Endodermal cell (in vitro differentiated cells): ENCODE measurements around the gene C12orf57. TPM values are rescaled to one million over a fixed set of nuclear protein-coding genes. Genes with fewer than 3 reads are reported as not detected.
A peak's percentile ranks its signal among the peaks of the same experiment; 100 is the strongest.

Experiments
- DNase-seq: peaks from one replicate; pipeline ENCODE4 v3.0.0-alpha.2; 2017
- H3K27ac ChIP-seq: 2 replicates; pipeline ENCODE4 v1.5.1; 2013; ENCODE audit warnings: mild to moderate bottlenecking, low read depth, low read length, moderate library complexity
- H3K27me3 ChIP-seq: 2 replicates; pipeline ENCODE4 v1.6.1; 2013; ENCODE audit warnings: mild to moderate bottlenecking, low read length, moderate library complexity; ENCODE audit not compliant: insufficient read depth, control insufficient read depth, poor library complexity, severe bottlenecking
- H3K36me3 ChIP-seq: 2 replicates; pipeline ENCODE4 v1.7.0; 2013; ENCODE audit warnings: mild to moderate bottlenecking, low read length, moderate library complexity; ENCODE audit not compliant: control insufficient read depth, insufficient read depth
- H3K4me1 ChIP-seq: one replicate; pipeline ENCODE4 v1.7.0; 2013; ENCODE audit warnings: low read length; ENCODE audit not compliant: control insufficient read depth, insufficient read depth
- H3K4me3 ChIP-seq: 2 replicates; pipeline ENCODE4 v1.5.1; 2013; ENCODE audit warnings: mild to moderate bottlenecking, low read length, moderate library complexity
- H3K9ac ChIP-seq: 2 replicates; pipeline ENCODE4 v1.6.1; 2013; ENCODE audit warnings: mild to moderate bottlenecking, low read length, moderate library complexity; ENCODE audit not compliant: poor library complexity, severe bottlenecking; ENCODE audit errors: extremely low read depth
- H3K9me3 ChIP-seq: 2 replicates; pipeline ENCODE4 v1.6.1; 2013; ENCODE audit warnings: mild to moderate bottlenecking, low read length, moderate library complexity; ENCODE audit not compliant: control insufficient read depth
- H3K27ac Mint-ChIP-seq: 2 replicates; pipeline ENCODE4 v1.8.0; 2020; ENCODE audit warnings: mixed read lengths
- H3K27me3 Mint-ChIP-seq: 2 replicates; pipeline ENCODE4 v1.8.0; 2021; ENCODE audit warnings: mild to moderate bottlenecking, mixed read lengths; ENCODE audit not compliant: insufficient read depth
- H3K36me3 Mint-ChIP-seq: 2 replicates; pipeline ENCODE4 v1.8.0; 2020; ENCODE audit warnings: low read depth, mixed read lengths
- H3K4me1 Mint-ChIP-seq: 2 replicates; pipeline ENCODE4 v1.8.0; 2020; ENCODE audit warnings: mixed read lengths
- H3K4me3 Mint-ChIP-seq: 2 replicates; pipeline ENCODE4 v1.8.0; 2020; ENCODE audit warnings: mild to moderate bottlenecking, moderate library complexity, mixed read lengths
- H3K9me3 Mint-ChIP-seq: 2 replicates; pipeline ENCODE4 v1.8.0; 2020; ENCODE audit warnings: mild to moderate bottlenecking, mixed read lengths
- WGBS, 2 experiments: methylation state at CpG; one replicate each; pipeline versions ENCODE4 v1.1.5 to v1.1.7; 2013; ENCODE audit warnings: missing lambda C conversion rate in 2 of 2, mixed read lengths in 1 of 2; ENCODE audit not compliant: insufficient coverage in 1 of 2, insufficient read length in 1 of 2; 5-methylcytosine and 5-hydroxymethylcytosine counted together
- total RNA-seq, 2 donors: library from RNA; stranded (reverse); fragmentation: NEBNext Ultra II Directional in 1 of 2; extraction: Animal tissue kit (Norgen Biotek cat#: 25700) in 1 of 2; gene quantifications; 2 replicates in 1 of 2; 3 replicates in 1 of 2; pipeline ENCODE4 v1.2.1, GENCODE V29; 2021
- TF ChIP-seq, protein P1 (sequence below): fragments of 200-600 bp; sonication (generic); conservative IDR thresholded peaks from 2 replicates; pipeline ENCODE4 v1.5.0; 2021; ENCODE audit warnings: antibody characterized with exemption, mild to moderate bottlenecking

The C12orf57 gene
- total RNA-seq, 2 donors from 2014 or later = 141 to 257 TPM

DNA sequence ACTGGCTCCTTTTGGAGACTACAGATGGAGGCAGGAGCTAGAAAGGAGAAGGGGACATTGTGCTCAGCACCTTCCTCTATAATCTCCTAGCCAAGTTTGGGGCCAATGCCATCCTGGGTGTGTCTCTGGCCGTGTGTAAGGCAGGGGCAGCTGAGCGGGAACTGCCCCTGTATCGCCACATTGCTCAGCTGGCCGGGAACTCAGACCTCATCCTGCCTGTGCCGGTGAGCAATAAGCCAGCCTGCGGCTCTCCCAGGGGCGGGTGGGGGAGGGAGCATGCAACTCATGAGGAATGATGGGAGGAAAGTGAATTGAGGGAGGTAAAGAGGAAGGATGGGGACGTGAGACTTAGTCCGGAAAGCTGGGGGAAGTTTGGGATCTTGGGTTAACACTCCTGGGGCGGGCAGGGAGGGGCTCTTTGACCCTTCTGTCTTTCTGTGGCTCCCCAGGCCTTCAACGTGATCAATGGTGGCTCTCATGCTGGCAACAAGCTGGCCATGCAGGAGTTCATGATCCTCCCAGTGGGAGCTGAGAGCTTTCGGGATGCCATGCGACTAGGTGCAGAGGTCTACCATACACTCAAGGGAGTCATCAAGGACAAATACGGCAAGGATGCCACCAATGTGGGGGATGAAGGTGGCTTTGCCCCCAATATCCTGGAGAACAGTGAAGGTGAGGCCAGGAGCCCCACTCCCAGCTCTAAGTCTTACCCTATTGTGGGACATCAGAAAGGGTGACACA lies 26.2 kb upstream of the C12orf57 start:
- peaks cover 6% of the 10 kb centered on the region for H3K36me3 ChIP-seq
- H3K27me3 Mint-ChIP-seq = peaks cover 34% of the 10 kb centered on the region
- H3K4me3 ChIP-seq = no peak overlapping the region
- H3K4me1 ChIP-seq = no peaks in the 10 kb centered on the region
- H3K4me1 Mint-ChIP-seq = peaks cover 41% of the 10 kb centered on the region
- H3K27ac ChIP-seq = no peak overlapping the region
- TF ChIP-seq, protein P1, sequence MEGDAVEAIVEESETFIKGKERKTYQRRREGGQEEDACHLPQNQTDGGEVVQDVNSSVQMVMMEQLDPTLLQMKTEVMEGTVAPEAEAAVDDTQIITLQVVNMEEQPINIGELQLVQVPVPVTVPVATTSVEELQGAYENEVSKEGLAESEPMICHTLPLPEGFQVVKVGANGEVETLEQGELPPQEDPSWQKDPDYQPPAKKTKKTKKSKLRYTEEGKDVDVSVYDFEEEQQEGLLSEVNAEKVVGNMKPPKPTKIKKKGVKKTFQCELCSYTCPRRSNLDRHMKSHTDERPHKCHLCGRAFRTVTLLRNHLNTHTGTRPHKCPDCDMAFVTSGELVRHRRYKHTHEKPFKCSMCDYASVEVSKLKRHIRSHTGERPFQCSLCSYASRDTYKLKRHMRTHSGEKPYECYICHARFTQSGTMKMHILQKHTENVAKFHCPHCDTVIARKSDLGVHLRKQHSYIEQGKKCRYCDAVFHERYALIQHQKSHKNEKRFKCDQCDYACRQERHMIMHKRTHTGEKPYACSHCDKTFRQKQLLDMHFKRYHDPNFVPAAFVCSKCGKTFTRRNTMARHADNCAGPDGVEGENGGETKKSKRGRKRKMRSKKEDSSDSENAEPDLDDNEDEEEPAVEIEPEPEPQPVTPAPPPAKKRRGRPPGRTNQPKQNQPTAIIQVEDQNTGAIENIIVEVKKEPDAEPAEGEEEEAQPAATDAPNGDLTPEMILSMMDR = no peak
- H3K27me3 ChIP-seq = peaks cover 12% of the 10 kb centered on the region
- WGBS, 2 experiments = 90 to 91% methylated on average over 10 to 14 of the region's 14 CpGs
- H3K36me3 Mint-ChIP-seq = peaks cover 38% of the 10 kb centered on the region
- H3K9me3 Mint-ChIP-seq = no peaks in the 10 kb centered on the region
- H3K9me3 ChIP-seq = no peaks in the 10 kb centered on the region
- peak; percentile 66 for DNase-seq
- no peak overlapping the region for H3K9ac ChIP-seq
- H3K27ac Mint-ChIP-seq = no peak overlapping the region
- no peak overlapping the region for H3K4me3 Mint-ChIP-seq

GRCh38 chr12:6919588-6919987 lies 24.2 kb upstream of the C12orf57 start:
- H3K27me3 ChIP-seq = peaks cover 8% of the 10 kb centered on the region
- WGBS, 2 experiments = 60 to 88% methylated on average over 3 to 7 of the region's 7 CpGs
- no peak overlapping the region for H3K9ac ChIP-seq
- Mint-ChIP-seq H3K9me3 (no peaks in the 10 kb centered on the region), H3K36me3 (peaks cover 38% of the 10 kb centered on the region), H3K4me1 (peaks cover 35% of the 10 kb centered on the region), H3K27me3 (peaks cover 17% of the 10 kb centered on the region), H3K4me3 (no peak overlapping the region), H3K27ac (peak overlapping the region; percentile 9)
- H3K27ac ChIP-seq = no peak overlapping the region
- no peak overlapping the region for H3K4me3 ChIP-seq
- H3K4me1 ChIP-seq = no peaks in the 10 kb centered on the region
- DNase-seq = peak; percentile 61
- no peaks in the 10 kb centered on the region for H3K9me3 ChIP-seq
- peaks cover 6% of the 10 kb centered on the region for H3K36me3 ChIP-seq
- TF ChIP-seq, protein P1 = peak; percentile 47

DNA sequence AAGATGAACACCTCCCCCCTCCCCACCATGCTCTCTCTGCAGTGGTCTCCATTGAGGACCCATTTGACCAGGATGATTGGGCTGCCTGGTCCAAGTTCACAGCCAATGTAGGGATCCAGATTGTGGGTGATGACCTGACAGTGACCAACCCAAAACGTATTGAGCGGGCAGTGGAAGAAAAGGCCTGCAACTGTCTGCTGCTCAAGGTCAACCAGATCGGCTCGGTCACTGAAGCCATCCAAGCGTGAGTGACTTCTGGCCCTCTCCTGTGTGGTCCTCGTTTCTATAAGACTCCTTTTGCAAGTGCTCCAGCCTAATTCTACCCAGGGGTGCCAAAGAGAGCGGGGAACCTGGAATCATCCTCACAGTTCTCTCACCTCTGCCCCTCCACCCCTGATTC lies 22.3 kb upstream of the C12orf57 start:
- H3K9me3 ChIP-seq = no peaks in the 10 kb centered on the region
- no peak for DNase-seq
- TF ChIP-seq, protein P1 = no peak
- WGBS, 2 experiments = 92% methylated on average over 7 of the region's 7 CpGs
- H3K36me3 Mint-ChIP-seq = peaks cover 33% of the 10 kb centered on the region
- no peaks in the 10 kb centered on the region for H3K9me3 Mint-ChIP-seq
- H3K27me3 Mint-ChIP-seq = peaks cover 3% of the 10 kb centered on the region
- H3K4me1 Mint-ChIP-seq = peaks cover 37% of the 10 kb centered on the region
- H3K36me3 ChIP-seq = peaks cover 6% of the 10 kb centered on the region
- no peak overlapping the region for H3K4me3 ChIP-seq
- no peak overlapping the region for H3K4me3 Mint-ChIP-seq
- no peak overlapping the region for H3K27ac ChIP-seq
- H3K27ac Mint-ChIP-seq = no peak overlapping the region
- peaks cover 6% of the 10 kb centered on the region for H3K4me1 ChIP-seq
- no peak overlapping the region for H3K9ac ChIP-seq
- H3K27me3 ChIP-seq = no peaks in the 10 kb centered on the region
